Measurements from ENCODE around the gene AP5M1.

DNA sequence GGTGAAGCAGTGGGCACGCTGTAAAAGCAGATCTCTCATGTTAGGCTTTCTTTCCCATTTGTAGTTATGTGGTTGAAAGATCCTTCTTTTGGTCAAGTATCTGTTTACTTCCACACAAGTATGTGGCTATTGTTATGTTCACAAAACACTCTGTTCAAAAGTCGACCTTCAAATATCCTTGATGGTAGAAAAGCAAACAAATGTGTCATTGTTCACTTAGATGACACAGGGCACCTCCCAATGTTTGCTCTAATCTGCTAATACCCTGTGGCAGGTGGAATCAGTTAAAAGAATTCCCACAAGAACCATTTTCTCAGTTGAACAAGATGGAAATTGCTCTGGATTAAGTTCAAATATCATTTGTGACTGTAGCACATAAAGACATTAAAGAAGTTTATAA lies 78.0 kb downstream of the AP5M1 start:
- TF ChIP-seq CTCF (IDR thresholded peaks at IDR 0.05) (no peak), POLR2A (IDR thresholded peaks at IDR 0.05) (no peak)
